Mucosa of rectum (tissue), 2 donors: Measurements from ENCODE around the gene TRIM44.

Experiments used
- H3K27ac ChIP-seq, 2 donors: one replicate each; pipeline ENCODE4 v1.7.0; 2013; ENCODE audit warnings: inconsistent platforms in 2 of 2, low read depth in 2 of 2, low read length in 2 of 2
- H3K27me3 ChIP-seq, 2 donors: one replicate each; pipeline ENCODE4 v1.7.0; 2013; ENCODE audit warnings: low read length in 2 of 2; ENCODE audit not compliant: control insufficient read depth in 2 of 2, insufficient read depth in 2 of 2
- H3K36me3 ChIP-seq, 2 donors: one replicate each; pipeline ENCODE4 v1.7.0; 2013; ENCODE audit warnings: low read length in 2 of 2; ENCODE audit not compliant: control insufficient read depth in 2 of 2, insufficient read depth in 2 of 2
- H3K4me1 ChIP-seq, 2 donors: one replicate each; pipeline ENCODE4 v1.7.0; 2013; ENCODE audit warnings: low read length in 2 of 2, mild to moderate bottlenecking in 1 of 2; ENCODE audit not compliant: control insufficient read depth in 2 of 2, insufficient read depth in 2 of 2
- H3K4me3 ChIP-seq, 2 donors: one replicate each; pipeline ENCODE4 v1.7.0; 2013; ENCODE audit warnings: low read length in 2 of 2
- H3K9ac ChIP-seq, 2 donors: one replicate each; pipeline ENCODE4 v1.7.0; 2013; ENCODE audit warnings: low read length in 2 of 2, low read depth in 1 of 2, mild to moderate bottlenecking in 1 of 2
- H3K9me3 ChIP-seq, 2 donors: one replicate each; pipeline ENCODE4 v1.7.0; 2013; ENCODE audit warnings: low read length in 2 of 2; ENCODE audit not compliant: control insufficient read depth in 2 of 2
- donor health status: healthy.
- donor health status: Normal muscosa, but diverticular disease.

Gene TRIM44

DNA sequence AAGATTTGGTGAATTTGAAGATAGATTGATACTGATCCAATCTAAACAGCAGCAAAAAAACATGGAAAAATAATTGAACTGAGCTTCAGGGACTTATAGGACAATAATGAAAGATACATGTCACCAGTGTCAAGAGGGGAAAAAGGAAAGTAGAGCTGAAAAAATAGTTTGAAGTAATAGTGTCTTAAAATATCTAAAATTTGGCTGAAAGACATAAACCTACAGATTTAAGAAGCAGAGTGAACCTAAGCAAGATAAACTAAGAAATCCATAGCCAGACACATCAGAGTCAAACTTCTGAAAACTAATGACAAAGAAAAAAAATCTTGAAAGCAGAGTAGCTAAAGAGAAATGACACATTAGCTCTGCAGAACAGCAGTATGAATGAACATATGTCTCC, 67.7 kb downstream of the TRIM44 start:
- Histone ChIP-seq H3K36me3 (peaks cover 10 to 12% of the 10 kb centered on the region in 2 donors), H3K27ac (no peak overlapping the region), H3K9me3 (no peaks in the 10 kb centered on the region), H3K9ac (no peak overlapping the region), H3K4me3 (no peak overlapping the region), H3K4me1 (no peaks in the 10 kb centered on the region), H3K27me3 (no peaks in the 10 kb centered on the region)

- H3K4me1 ChIP-seq: no peaks in the 10 kb centered on the region
- no peaks in the 10 kb centered on the region for H3K27me3 ChIP-seq
- H3K36me3 ChIP-seq: peaks cover 4% of the 10 kb centered on the region in 2 donors
- H3K9me3 ChIP-seq: no peaks in the 10 kb centered on the region
- H3K27ac ChIP-seq: no peak overlapping the region
- no peak overlapping the region for H3K4me3 ChIP-seq
- H3K9ac ChIP-seq: no peak overlapping the region
Observed at GRCh38 chr11:35734669-35735410, 72.3 kb downstream of the TRIM44 start.

DNA sequence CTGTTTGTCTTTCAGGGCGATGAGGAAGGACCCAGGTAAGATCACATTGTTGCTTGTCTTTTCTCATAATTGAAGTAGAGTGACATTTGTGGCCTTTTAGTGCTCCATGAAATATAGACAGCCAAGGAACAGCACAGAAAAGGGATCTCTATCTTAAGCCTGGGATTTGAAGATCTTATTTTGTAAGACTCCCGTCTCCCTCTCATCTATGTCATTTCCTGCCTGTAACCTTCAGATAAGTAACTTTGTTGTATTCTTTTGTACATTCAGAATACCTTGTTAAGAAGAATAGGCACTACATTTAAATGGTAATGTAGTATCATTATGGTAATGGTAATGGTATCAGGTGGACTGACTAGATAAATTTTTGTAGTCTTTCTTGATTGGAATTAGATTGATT, 72.8 kb downstream of the TRIM44 start:
- Histone ChIP-seq H3K4me3 (no peak overlapping the region), H3K36me3 (peaks cover 4% of the 10 kb centered on the region in 2 donors), H3K9me3 (no peaks in the 10 kb centered on the region), H3K27me3 (no peaks in the 10 kb centered on the region), H3K9ac (no peak overlapping the region), H3K27ac (no peak overlapping the region), H3K4me1 (no peaks in the 10 kb centered on the region)

- Histone ChIP-seq H3K9ac (no peak overlapping the region), H3K9me3 (no peaks in the 10 kb centered on the region), H3K27ac (no peak overlapping the region), H3K4me1 (no peaks in the 10 kb centered on the region), H3K27me3 (no peaks in the 10 kb centered on the region), H3K4me3 (no peak overlapping the region), H3K36me3 (peaks cover 4% of the 10 kb centered on the region in 2 donors)
Observed at GRCh38 chr11:35735903-35736302, 73.3 kb downstream of the TRIM44 start.

GRCh38 chr11:35736952-35737351, 74.4 kb downstream of the TRIM44 start:
- H3K9me3 ChIP-seq: no peaks in the 10 kb centered on the region
- peaks cover 4% of the 10 kb centered on the region in 2 donors for H3K36me3 ChIP-seq
- H3K4me3 ChIP-seq: no peak overlapping the region
- no peak overlapping the region for H3K9ac ChIP-seq
- H3K27me3 ChIP-seq: no peaks in the 10 kb centered on the region
- H3K4me1 ChIP-seq: no peaks in the 10 kb centered on the region
- H3K27ac ChIP-seq: no peak overlapping the region

- Histone ChIP-seq H3K4me3 (no peak overlapping the region), H3K36me3 (peaks cover 4% of the 10 kb centered on the region in 2 donors), H3K27ac (no peak overlapping the region)
Observed at GRCh38 chr11:35740061-35740799, 77.7 kb downstream of the TRIM44 start.

DNA sequence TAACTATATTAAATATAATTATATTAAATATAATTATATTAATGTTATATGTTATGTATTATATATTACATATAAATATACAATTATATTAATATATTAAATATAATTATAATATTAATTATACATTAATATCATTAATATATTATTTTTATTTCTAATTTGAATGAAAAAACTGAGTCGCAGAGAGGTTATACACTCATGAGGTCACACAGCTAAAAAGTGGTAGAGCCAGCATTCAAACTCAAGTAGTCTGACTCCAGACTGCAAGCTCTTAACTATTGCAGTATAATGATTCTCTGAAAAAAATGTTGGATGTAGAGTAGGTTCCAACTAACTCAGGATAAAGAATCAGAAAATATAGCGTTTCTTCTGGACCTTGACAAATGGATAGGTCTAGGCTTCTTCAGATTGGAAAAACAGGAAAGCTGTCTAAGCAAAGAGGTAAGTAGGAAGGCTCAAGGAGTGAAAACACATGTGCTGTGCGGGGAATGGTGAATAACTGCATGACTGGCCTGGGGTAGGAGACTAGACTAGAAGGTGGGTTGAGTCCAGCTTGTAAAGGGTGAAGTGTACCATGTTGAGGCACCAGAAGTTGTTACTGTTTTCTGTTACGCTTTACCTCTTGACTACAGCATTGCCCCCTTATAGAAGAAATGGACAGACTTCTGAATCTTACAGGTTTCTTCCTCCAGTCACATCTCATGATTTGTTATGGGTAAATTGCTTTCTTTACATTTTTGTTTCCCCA, 80.3 kb downstream of the TRIM44 start:
- Histone ChIP-seq H3K4me1 (no peaks in the 10 kb centered on the region), H3K9me3 (no peaks in the 10 kb centered on the region), H3K27ac (no peak overlapping the region), H3K36me3 (peaks cover 0 to 4% of the 10 kb centered on the region in 2 donors), H3K9ac (no peak overlapping the region), H3K4me3 (no peak overlapping the region), H3K27me3 (no peaks in the 10 kb centered on the region)

More at GRCh38 chr11:35740061-35740799, 77.7 kb downstream of the TRIM44 start:
- Histone ChIP-seq H3K9ac (no peak overlapping the region), H3K27me3 (no peaks in the 10 kb centered on the region), H3K9me3 (no peaks in the 10 kb centered on the region), H3K4me1 (no peaks in the 10 kb centered on the region)

GRCh38 chr11:35746356-35747153, 84.0 kb downstream of the TRIM44 start:
- H3K36me3 ChIP-seq: no peaks in the 10 kb centered on the region
- no peaks in the 10 kb centered on the region for H3K4me1 ChIP-seq
- H3K27me3 ChIP-seq: no peaks in the 10 kb centered on the region
- no peak overlapping the region for H3K27ac ChIP-seq
- no peak overlapping the region for H3K4me3 ChIP-seq
- H3K9me3 ChIP-seq: no peaks in the 10 kb centered on the region
- H3K9ac ChIP-seq: no peak overlapping the region

DNA sequence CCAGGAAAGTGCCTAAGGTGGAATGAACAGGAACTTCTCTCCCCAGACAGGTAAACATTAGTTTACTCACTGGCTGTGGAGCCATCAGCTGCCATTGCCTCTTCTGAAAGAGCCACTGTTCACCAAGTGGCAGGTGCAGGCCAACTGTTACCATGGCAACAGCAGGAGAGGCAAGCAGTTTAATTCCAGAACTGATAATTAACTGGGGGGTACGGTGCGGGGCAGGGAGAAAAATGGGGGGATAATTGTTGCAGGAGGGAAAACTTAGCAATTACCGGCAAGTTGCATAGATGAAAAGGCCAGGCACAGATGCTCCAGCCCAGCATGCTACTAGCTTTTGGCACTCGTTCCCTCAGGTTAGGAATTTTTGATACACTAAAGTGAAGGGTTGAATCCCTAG, 85.1 kb downstream of the TRIM44 start:
- no peaks in the 10 kb centered on the region for H3K36me3 ChIP-seq
- no peak overlapping the region for H3K4me3 ChIP-seq
- no peak overlapping the region for H3K27ac ChIP-seq
- H3K9me3 ChIP-seq: no peaks in the 10 kb centered on the region
- no peaks in the 10 kb centered on the region for H3K4me1 ChIP-seq
- H3K9ac ChIP-seq: no peak overlapping the region
- no peaks in the 10 kb centered on the region for H3K27me3 ChIP-seq
